ENCODE results near the gene PCDHB9.
"Not testable (repeated sequence)": the region's sequence is repeated elsewhere in the genome, so short reads cannot be mapped to it uniquely, and the experiment has no call there.

DNA sequence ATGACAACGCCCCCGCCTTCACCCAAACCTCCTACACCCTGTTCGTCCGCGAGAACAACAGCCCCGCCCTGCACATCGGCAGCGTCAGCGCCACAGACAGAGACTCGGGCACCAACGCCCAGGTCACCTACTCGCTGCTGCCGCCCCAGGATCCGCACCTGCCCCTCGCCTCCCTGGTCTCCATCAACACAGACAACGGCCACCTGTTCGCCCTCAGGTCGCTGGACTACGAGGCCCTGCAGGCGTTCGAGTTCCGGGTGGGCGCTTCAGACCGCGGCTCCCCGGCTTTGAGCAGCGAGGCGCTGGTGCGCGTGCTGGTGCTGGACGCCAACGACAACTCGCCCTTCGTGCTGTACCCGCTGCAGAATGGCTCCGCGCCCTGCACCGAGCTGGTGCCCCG lies 7.6 kb upstream of the PCDHB9 start:
- TF ChIP-seq, protein P1, sequence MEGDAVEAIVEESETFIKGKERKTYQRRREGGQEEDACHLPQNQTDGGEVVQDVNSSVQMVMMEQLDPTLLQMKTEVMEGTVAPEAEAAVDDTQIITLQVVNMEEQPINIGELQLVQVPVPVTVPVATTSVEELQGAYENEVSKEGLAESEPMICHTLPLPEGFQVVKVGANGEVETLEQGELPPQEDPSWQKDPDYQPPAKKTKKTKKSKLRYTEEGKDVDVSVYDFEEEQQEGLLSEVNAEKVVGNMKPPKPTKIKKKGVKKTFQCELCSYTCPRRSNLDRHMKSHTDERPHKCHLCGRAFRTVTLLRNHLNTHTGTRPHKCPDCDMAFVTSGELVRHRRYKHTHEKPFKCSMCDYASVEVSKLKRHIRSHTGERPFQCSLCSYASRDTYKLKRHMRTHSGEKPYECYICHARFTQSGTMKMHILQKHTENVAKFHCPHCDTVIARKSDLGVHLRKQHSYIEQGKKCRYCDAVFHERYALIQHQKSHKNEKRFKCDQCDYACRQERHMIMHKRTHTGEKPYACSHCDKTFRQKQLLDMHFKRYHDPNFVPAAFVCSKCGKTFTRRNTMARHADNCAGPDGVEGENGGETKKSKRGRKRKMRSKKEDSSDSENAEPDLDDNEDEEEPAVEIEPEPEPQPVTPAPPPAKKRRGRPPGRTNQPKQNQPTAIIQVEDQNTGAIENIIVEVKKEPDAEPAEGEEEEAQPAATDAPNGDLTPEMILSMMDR (IDR thresholded peaks at IDR 0.05), result not testable (repeated sequence)
- not testable (repeated sequence) for TF ChIP-seq POLR2A, EP300, POLR2AphosphoS5 (IDR thresholded peaks at IDR 0.05)
